PC-3 (cell line): Measurements from ENCODE around the gene KAT7.

Experiments
- CTCF ChIP-seq: fragments of 300-600 bp; sonication (generic); conservative IDR thresholded peaks from 2 replicates; pipeline ENCODE4 v1.5.1; 2017; ENCODE audit warnings: antibody characterized with exemption, low read depth, mild to moderate bottlenecking, low read length
- EZH2 ChIP-seq: fragments of 300-600 bp; sonication (generic); IDR thresholded peaks from one replicate; pipeline ENCODE4 v1.6.1; 2017; ENCODE audit warnings: antibody characterized with exemption, mild to moderate bottlenecking, low read length; ENCODE audit not compliant: unreplicated experiment
- EZH2phosphoT487 ChIP-seq: fragments of 300-600 bp; sonication (generic); IDR thresholded peaks from 2 replicates; pipeline ENCODE4 v1.6.1; 2018; ENCODE audit warnings: mild to moderate bottlenecking, antibody characterized with exemption, low read length, borderline replicate concordance

GRCh38 chr17:49739641-49740271, 48.7 kb upstream of the KAT7 start:
- TF ChIP-seq EZH2phosphoT487 = no peak
- TF ChIP-seq EZH2 = no peak
- no peak for TF ChIP-seq CTCF
